ENCODE results near the gene FOXP2. TPM values are rescaled to one million over a fixed set of nuclear protein-coding genes. Genes with fewer than 3 reads are reported as not detected.

Gene FOXP2
- total and polyA plus RNA-seq, 2 experiments from 2014 or later: 10.0 to 14.7 TPM

DNA sequence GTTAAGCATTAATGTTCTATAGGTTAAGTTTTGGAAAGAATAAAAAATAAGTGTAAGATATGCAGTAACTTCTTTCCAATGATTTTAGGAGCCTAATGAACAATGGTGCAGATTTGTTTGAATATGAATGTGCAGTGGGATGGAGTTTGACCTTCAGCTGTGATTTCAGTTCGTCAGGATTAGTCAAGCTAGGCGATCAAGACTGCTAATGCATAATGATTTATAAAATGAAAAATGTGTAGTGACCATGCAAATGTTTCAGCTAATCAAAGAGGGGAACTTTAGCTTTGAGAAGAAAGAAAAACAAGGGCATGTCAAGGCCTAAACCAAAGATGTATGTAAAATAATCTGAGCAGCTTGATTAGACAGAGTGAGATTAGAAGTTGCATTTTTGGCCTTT lies 208.5 kb downstream of the FOXP2 start:
- H3K27me3 ChIP-seq: no peaks in the 10 kb centered on the region
- WGBS (ENCODE audit: low lambda C conversion rate, missing lambda C conversion rate): 67% methylated on average over 2 of the region's 2 CpGs
- H2AFZ ChIP-seq: no peak overlapping the region
- H3K36me3 ChIP-seq (replicated peaks; ENCODE audit: insufficient read depth, low read depth): no peaks in the 10 kb centered on the region
- H3K79me2 ChIP-seq: no peaks in the 10 kb centered on the region
- H3K4me2 ChIP-seq: no peak overlapping the region
- H3K4me3 ChIP-seq: no peak overlapping the region
- no peak for DNase-seq (ENCODE audit: low spot score)
- no peaks in the 10 kb centered on the region for H4K20me1 ChIP-seq (ENCODE audit: insufficient read depth, poor library complexity, severe bottlenecking)
- H3K27ac ChIP-seq: no peak overlapping the region
- TF ChIP-seq EZH2phosphoT487 (IDR thresholded peaks at IDR 0.05; ENCODE audit: low read depth, severe bottlenecking, unreplicated experiment): no peak
- TF ChIP-seq EZH2 (IDR thresholded peaks at IDR 0.05; ENCODE audit: borderline replicate concordance): no peak
- TF ChIP-seq, protein P1, sequence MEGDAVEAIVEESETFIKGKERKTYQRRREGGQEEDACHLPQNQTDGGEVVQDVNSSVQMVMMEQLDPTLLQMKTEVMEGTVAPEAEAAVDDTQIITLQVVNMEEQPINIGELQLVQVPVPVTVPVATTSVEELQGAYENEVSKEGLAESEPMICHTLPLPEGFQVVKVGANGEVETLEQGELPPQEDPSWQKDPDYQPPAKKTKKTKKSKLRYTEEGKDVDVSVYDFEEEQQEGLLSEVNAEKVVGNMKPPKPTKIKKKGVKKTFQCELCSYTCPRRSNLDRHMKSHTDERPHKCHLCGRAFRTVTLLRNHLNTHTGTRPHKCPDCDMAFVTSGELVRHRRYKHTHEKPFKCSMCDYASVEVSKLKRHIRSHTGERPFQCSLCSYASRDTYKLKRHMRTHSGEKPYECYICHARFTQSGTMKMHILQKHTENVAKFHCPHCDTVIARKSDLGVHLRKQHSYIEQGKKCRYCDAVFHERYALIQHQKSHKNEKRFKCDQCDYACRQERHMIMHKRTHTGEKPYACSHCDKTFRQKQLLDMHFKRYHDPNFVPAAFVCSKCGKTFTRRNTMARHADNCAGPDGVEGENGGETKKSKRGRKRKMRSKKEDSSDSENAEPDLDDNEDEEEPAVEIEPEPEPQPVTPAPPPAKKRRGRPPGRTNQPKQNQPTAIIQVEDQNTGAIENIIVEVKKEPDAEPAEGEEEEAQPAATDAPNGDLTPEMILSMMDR (IDR thresholded peaks at IDR 0.05; ENCODE audit: poor library complexity): no peak
- H3K9me2 ChIP-seq (replicated peaks; ENCODE audit: insufficient read depth): no peaks in the 10 kb centered on the region
- no peaks in the 10 kb centered on the region for H3K9me3 ChIP-seq (ENCODE audit: low read depth)
- no peaks in the 10 kb centered on the region for H3K4me1 ChIP-seq (ENCODE audit: insufficient read depth)

DNA sequence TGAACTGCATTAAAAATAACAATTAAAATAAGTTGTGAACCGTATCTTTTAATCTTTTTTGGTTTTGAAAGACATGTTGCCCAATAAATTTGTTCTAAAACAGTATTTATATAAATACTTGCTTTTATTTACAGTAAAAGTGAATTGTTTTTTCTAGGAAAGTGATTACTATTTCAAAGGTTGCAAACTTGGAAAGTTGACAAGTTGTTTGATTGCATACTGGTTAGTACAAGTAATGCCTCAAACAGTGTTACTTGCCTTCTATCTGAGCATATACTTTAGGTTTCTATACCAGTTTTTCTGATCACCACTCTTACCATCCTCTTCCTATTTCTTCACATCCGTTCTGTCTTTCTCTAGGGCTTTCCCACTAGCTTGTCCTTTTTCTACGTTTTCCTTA lies 212.6 kb downstream of the FOXP2 start:
- no peaks in the 10 kb centered on the region for H3K9me2 ChIP-seq (replicated peaks; ENCODE audit: insufficient read depth)
- H2AFZ ChIP-seq: no peak overlapping the region
- H3K79me2 ChIP-seq: no peaks in the 10 kb centered on the region
- no peak for DNase-seq (ENCODE audit: low spot score)
- no peak overlapping the region for H3K27ac ChIP-seq
- TF ChIP-seq EZH2 (IDR thresholded peaks at IDR 0.05; ENCODE audit: borderline replicate concordance): no peak
- no peak for TF ChIP-seq EZH2phosphoT487 (IDR thresholded peaks at IDR 0.05; ENCODE audit: low read depth, severe bottlenecking, unreplicated experiment)
- TF ChIP-seq, protein P1 (IDR thresholded peaks at IDR 0.05; ENCODE audit: poor library complexity): no peak
- no peak overlapping the region for H3K4me2 ChIP-seq
- no peaks in the 10 kb centered on the region for H4K20me1 ChIP-seq (ENCODE audit: insufficient read depth, poor library complexity, severe bottlenecking)
- H3K9me3 ChIP-seq (ENCODE audit: low read depth): no peaks in the 10 kb centered on the region
- H3K4me3 ChIP-seq: no peak overlapping the region
- peaks cover 4% of the 10 kb centered on the region for H3K4me1 ChIP-seq (ENCODE audit: insufficient read depth)
- no peaks in the 10 kb centered on the region for H3K36me3 ChIP-seq (replicated peaks; ENCODE audit: insufficient read depth, low read depth)
- WGBS (ENCODE audit: low lambda C conversion rate, missing lambda C conversion rate): 87% methylated on average over 3 of the region's 3 CpGs
- H3K27me3 ChIP-seq: no peaks in the 10 kb centered on the region

DNA sequence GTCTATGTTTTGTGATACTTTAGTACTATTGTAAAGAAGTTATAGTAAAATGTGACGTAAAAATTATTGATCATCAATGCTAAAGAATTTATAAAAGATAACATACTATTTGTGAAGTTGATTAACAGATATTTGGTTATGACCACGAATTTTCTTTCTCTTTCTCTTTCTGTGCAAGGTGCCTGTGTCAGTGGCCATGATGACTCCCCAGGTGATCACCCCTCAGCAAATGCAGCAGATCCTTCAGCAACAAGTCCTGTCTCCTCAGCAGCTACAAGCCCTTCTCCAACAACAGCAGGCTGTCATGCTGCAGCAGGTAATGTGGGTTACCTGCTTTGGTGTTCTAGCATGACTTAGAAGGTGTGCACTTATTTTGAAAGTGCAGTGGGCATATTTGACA lies 213.7 kb downstream of the FOXP2 start:
- no peaks in the 10 kb centered on the region for H3K36me3 ChIP-seq (replicated peaks; ENCODE audit: insufficient read depth, low read depth)
- H3K27ac ChIP-seq: no peak overlapping the region
- no peaks in the 10 kb centered on the region for H4K20me1 ChIP-seq (ENCODE audit: insufficient read depth, poor library complexity, severe bottlenecking)
- WGBS (ENCODE audit: low lambda C conversion rate, missing lambda C conversion rate): 87% methylated on average over 2 of the region's 2 CpGs
- no peak overlapping the region for H2AFZ ChIP-seq
- H3K4me3 ChIP-seq: no peak overlapping the region
- peaks cover 4% of the 10 kb centered on the region for H3K4me1 ChIP-seq (ENCODE audit: insufficient read depth)
- no peak for DNase-seq (ENCODE audit: low spot score)
- no peaks in the 10 kb centered on the region for H3K9me2 ChIP-seq (replicated peaks; ENCODE audit: insufficient read depth)
- no peaks in the 10 kb centered on the region for H3K79me2 ChIP-seq
- TF ChIP-seq EZH2 (IDR thresholded peaks at IDR 0.05; ENCODE audit: borderline replicate concordance) (no peak), EZH2phosphoT487 (IDR thresholded peaks at IDR 0.05; ENCODE audit: low read depth, severe bottlenecking, unreplicated experiment) (no peak)
- TF ChIP-seq, protein P1 (IDR thresholded peaks at IDR 0.05; ENCODE audit: poor library complexity): no peak
- H3K9me3 ChIP-seq (ENCODE audit: low read depth): no peaks in the 10 kb centered on the region
- no peaks in the 10 kb centered on the region for H3K27me3 ChIP-seq
- no peak overlapping the region for H3K4me2 ChIP-seq

DNA sequence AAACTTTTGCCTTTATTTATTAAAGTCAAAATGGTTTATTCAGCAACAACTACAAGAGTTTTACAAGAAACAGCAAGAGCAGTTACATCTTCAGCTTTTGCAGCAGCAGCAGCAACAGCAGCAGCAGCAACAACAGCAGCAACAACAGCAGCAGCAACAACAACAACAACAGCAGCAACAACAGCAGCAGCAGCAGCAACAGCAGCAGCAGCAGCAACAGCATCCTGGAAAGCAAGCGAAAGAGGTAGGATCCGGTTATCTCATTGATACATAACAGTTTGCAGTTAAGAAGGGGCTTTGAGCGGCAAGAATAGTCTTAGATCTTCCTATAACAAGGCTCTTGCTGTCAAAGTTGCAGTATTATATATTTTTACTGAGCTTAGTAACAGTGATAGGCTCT lies 215.1 kb downstream of the FOXP2 start:
- Histone ChIP-seq H2AFZ (no peak overlapping the region), H3K4me2 (no peak overlapping the region)

More for the DNA sequence above, 215.1 kb downstream of the FOXP2 start:
- H3K27ac ChIP-seq: no peak overlapping the region
- DNase-seq (ENCODE audit: low spot score): no peak
- WGBS (ENCODE audit: low lambda C conversion rate, missing lambda C conversion rate): 83% methylated on average over 3 of the region's 3 CpGs
- TF ChIP-seq, protein P1 (IDR thresholded peaks at IDR 0.05; ENCODE audit: poor library complexity): no peak
- TF ChIP-seq EZH2 (IDR thresholded peaks at IDR 0.05; ENCODE audit: borderline replicate concordance) (no peak), EZH2phosphoT487 (IDR thresholded peaks at IDR 0.05; ENCODE audit: low read depth, severe bottlenecking, unreplicated experiment) (no peak)
- H3K4me3 ChIP-seq: no peak overlapping the region
- H3K79me2 ChIP-seq: no peaks in the 10 kb centered on the region
- H3K9me2 ChIP-seq (replicated peaks; ENCODE audit: insufficient read depth): no peaks in the 10 kb centered on the region
- no peaks in the 10 kb centered on the region for H3K9me3 ChIP-seq (ENCODE audit: low read depth)
- peaks cover 4% of the 10 kb centered on the region for H3K4me1 ChIP-seq (ENCODE audit: insufficient read depth)
- no peaks in the 10 kb centered on the region for H3K36me3 ChIP-seq (replicated peaks; ENCODE audit: insufficient read depth, low read depth)
- H3K27me3 ChIP-seq: no peaks in the 10 kb centered on the region
- H4K20me1 ChIP-seq (ENCODE audit: insufficient read depth, poor library complexity, severe bottlenecking): no peaks in the 10 kb centered on the region
